ENCODE results near the gene PPM1E.
"Not testable (repeated sequence)": the region's sequence is repeated elsewhere in the genome, so short reads cannot be mapped to it uniquely, and the experiment has no call there.

PPM1E gene

DNA sequence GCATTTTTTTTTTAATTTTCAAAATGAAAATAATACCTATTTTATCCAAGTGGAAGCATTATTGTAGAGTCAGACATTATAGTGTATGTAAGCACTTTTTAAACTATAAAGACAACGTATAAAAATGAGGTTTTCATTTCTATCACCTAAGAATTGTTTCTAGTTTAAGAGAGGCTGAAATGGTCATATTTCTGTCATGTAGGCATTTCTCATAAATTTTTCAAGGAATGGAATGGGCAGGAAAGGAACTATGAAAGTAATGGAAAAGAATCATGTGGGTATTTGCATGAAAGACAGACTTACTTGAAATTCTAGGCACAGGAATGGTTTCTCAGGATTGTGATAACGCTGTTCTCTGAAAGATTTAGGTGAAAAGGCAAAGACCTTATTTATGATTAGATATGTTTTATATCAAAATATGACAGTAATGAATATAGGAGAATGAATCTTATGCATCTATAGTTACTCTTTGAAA, 67.4 kb downstream of the PPM1E start:
- no peak for DNase-seq (ENCODE audit: low read depth, low spot score)
- TF ChIP-seq, protein P1, sequence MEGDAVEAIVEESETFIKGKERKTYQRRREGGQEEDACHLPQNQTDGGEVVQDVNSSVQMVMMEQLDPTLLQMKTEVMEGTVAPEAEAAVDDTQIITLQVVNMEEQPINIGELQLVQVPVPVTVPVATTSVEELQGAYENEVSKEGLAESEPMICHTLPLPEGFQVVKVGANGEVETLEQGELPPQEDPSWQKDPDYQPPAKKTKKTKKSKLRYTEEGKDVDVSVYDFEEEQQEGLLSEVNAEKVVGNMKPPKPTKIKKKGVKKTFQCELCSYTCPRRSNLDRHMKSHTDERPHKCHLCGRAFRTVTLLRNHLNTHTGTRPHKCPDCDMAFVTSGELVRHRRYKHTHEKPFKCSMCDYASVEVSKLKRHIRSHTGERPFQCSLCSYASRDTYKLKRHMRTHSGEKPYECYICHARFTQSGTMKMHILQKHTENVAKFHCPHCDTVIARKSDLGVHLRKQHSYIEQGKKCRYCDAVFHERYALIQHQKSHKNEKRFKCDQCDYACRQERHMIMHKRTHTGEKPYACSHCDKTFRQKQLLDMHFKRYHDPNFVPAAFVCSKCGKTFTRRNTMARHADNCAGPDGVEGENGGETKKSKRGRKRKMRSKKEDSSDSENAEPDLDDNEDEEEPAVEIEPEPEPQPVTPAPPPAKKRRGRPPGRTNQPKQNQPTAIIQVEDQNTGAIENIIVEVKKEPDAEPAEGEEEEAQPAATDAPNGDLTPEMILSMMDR (IDR thresholded peaks at IDR 0.05; ENCODE audit: insufficient read depth, low read length, missing control alignments) = no peak
- ChIA-PET POLR2A (no interaction called here), CTCF (no interaction called here)
- H3K4me3 ChIP-seq (ENCODE audit: low read depth, low read length) = no peak overlapping the region

DNA sequence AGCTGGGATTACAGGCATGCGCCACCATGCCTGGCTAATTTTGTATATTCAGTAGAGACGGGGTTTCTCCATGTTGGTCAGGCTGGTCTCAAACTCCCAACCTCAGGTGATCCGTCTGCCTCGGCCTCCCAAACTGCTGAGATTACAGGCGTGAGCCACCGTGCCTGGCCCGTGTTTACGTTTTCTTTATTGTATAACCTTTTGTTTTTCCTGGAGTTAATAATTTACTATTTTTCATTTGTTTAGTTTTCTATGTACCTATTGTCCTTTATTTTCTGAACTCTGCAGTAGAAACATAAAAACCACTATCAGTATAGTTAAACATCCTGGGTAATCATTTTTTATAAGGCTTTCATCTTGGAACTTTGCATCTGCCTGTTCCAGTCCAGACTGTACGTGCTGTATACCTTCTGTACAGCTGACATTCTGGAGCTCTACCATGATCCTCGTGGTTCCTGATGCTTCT, 73.6 kb downstream of the PPM1E start:
- no peak for DNase-seq (ENCODE audit: low read depth, low spot score)
- no peak overlapping the region for H3K4me3 ChIP-seq (ENCODE audit: low read depth, low read length)
- TF ChIP-seq, protein P1 (IDR thresholded peaks at IDR 0.05; ENCODE audit: insufficient read depth, low read length, missing control alignments) = no peak
- ChIA-PET POLR2A (no interaction called here), CTCF (no interaction called here)

DNA sequence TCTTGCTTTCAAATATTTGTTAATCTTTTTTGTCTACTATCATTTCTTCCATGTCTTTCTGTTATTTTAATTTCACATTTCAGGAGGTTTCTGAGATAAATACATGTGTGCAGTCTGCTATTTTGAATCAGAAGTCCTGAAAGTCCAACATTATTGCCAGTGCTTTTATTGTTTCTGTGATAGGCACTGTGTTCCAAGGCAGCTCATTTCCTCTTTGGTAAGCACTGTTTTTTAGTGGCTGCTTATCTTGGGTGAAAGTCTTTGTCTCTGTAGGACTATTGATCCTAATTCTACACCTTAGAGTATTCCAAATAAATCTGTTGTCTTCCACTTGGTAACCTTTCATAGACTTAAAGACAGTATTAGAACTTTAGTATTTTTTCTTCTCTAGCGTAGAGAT, 76.1 kb downstream of the PPM1E start:
- TF ChIP-seq, protein P1 (IDR thresholded peaks at IDR 0.05; ENCODE audit: insufficient read depth, low read length, missing control alignments) = no peak
- CTCF ChIA-PET = no interaction called here

DNA sequence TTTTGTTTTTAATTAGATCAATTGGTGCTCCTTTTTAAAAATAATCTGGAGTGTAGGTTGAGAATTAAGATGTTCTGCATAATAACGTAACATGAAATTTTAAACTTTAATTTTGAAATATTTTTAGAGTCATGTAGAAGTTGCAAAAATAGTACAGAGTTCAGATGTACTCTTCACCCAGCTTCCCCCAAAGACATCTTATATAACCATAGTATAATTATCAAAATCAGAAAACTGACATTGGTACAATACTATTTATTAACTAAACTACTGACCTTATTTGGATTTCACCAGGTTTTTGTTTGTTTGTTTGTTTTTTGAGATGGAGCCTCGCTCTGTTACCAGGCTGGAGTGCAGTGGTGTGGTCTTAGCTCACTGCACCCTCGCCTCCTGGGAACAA, 76.9 kb downstream of the PPM1E start:
- TF ChIP-seq, protein P1 (IDR thresholded peaks at IDR 0.05; ENCODE audit: insufficient read depth, low read length, missing control alignments) = no peak
- H3K4me3 ChIP-seq (ENCODE audit: low read depth, low read length) = no peak overlapping the region
- POLR2A ChIA-PET = no interaction called here
- CTCF ChIA-PET = no interaction called here
- no peak for DNase-seq (ENCODE audit: low read depth, low spot score)

More for the DNA sequence above, 76.1 kb downstream of the PPM1E start:
- H3K4me3 ChIP-seq (ENCODE audit: low read depth, low read length) = no peak overlapping the region
- DNase-seq (ENCODE audit: low read depth, low spot score) = no peak
- POLR2A ChIA-PET = no interaction called here

DNA sequence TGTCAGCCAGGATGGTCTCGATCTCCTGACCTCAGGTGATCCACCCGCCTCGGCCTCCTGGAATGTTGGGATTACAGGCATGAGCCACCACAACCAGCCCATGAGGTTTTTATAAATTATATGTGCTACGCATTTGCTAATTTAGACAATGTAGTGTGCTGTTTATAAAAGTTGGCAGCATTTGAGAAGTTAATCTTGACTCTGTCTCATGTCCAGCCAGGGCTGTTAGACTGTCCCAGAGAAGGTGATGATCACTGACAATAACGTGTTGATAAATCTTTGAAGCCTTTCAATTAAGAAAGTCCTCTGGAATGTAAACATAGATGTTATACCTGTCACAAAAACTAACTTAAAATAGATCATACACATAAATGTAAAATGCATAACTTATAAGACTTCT, 82.0 kb downstream of the PPM1E start:
- H3K4me3 ChIP-seq (ENCODE audit: low read depth, low read length) = no peak overlapping the region
- POLR2A ChIA-PET = no interaction called here
- TF ChIP-seq, protein P1 (IDR thresholded peaks at IDR 0.05; ENCODE audit: insufficient read depth, low read length, missing control alignments) = no peak
- CTCF ChIA-PET = no interaction called here
- DNase-seq (ENCODE audit: low read depth, low spot score) = no peak

DNA sequence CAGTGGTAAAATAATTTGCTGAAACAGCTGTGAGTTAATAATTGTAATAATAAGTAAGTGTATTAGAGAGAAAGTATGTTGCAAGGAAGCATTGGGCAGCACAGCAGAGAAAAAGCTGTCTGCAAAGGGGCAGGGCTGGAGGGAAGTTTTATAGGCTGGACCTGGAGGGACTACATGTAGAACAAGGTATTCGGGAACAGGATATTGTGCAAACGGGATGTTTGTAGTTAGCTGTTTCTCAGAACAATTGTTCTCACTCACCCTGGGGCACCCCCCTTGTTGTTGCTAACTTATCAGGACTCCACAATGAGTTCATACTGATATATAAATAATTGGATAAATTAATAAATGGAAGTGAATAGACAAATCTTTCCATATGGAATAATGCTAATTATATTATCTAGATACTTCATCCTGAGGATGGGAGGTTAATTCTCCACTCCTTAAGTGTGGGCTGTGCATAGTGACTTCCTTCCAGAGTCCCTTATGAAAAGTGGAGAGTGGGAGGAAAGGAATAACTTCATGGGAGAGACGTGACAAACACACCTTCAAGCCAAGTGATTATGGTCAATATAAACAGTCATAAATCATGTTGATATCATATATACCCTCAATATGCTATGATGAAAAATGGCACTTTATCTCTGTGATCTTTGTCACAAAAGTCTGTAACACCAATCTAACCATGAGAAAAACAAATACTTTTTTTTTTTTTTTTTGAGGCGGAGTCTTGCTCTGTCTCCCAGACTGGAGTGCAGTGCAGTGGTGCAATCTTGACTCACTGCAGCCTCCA, 85.4 kb downstream of the PPM1E start:
- no peak for DNase-seq (ENCODE audit: low read depth, low spot score)
- POLR2A ChIA-PET = no interaction called here
- TF ChIP-seq, protein P1 (IDR thresholded peaks at IDR 0.05; ENCODE audit: insufficient read depth, low read length, missing control alignments) = no peak
- no peak overlapping the region for H3K4me3 ChIP-seq (ENCODE audit: low read depth, low read length)
- CTCF ChIA-PET = no interaction called here

DNA sequence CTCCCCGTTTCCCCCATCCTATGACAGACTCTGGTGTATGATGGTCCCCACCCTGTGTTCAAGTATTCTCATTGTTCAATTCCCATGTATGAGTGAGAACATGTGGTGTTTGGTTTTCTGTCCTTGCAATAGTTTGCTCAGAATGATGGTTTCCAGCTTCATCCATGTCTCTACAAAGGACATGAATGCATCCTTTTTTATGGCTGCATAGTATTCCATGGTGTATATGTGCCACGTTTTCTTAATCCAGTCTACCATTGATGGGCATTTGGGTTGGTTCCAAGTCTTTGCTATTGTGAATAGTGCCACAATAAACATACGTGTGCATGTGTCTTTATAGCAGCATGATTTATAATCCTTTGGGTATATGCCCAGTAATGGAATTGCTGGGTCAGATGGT, 90.8 kb downstream of the PPM1E start:
- CTCF ChIA-PET; H3K4me3 ChIP-seq (ENCODE audit: low read depth, low read length); POLR2A ChIA-PET; DNase-seq (ENCODE audit: low read depth, low spot score): not testable (repeated sequence)

DNA sequence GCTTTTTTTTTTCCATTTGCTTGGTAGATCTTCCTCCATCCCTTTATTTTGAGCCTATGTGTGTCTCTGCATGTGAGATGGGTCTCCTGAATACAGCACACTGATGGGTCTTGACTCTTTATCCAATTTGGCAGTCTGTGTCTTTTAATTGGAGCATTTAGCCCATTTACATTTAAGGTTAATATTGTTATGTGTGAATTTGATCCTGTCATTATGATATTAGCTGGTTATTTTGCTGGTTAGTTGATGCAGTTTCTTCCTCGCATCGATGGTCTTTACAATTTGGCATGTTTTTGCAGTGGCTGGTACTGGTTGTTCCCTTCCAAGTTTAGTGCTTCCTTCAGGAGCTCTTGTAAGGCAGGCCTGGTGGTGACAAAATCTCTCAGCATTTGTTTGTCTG, 94.5 kb downstream of the PPM1E start:
- DNase-seq (ENCODE audit: low read depth, low spot score); POLR2A ChIA-PET; H3K4me3 ChIP-seq (ENCODE audit: low read depth, low read length); CTCF ChIA-PET: not testable (repeated sequence)
